SU-DHL-6 (cell line): ENCODE results near the gene MGME1.

Experiments used
- H2AFZ ChIP-seq: fragments of 200-600 bp; sonication (generic); 2 replicates; pipeline ENCODE4 v1.6.1; 2014; ENCODE audit warnings: low read depth, mild to moderate bottlenecking, moderate library complexity, mixed read lengths, antibody characterized with exemption, low read length; ENCODE audit not compliant: severe bottlenecking
- H3F3A ChIP-seq: fragments of 200-600 bp; shearing (Covaris generic); 2 replicates; pipeline ENCODE4 v1.6.0; 2016; ENCODE audit warnings: antibody characterized with exemption, mild to moderate bottlenecking; ENCODE audit not compliant: insufficient read depth
- H3K27ac ChIP-seq: fragments of 200-600 bp; sonication (generic); 2 replicates; pipeline ENCODE4 v1.5.1; 2016; ENCODE audit warnings: low read depth, mild to moderate bottlenecking, low read length, moderate library complexity, mixed read lengths
- H3K27me3 ChIP-seq: fragments of 200-600 bp; sonication (generic), shearing (Covaris generic); 2 replicates; pipeline ENCODE4 v1.6.0; 2014; ENCODE audit warnings: mild to moderate bottlenecking, low read length
- H3K36me3 ChIP-seq: fragments of 200-600 bp; sonication (generic); 2 replicates; pipeline ENCODE4 v1.6.1; 2014; ENCODE audit warnings: mild to moderate bottlenecking, low read length, mixed read lengths
- H3K4me2 ChIP-seq: fragments of 300-600, 200-600 bp; shearing (Covaris generic), sonication (generic); 2 replicates; pipeline ENCODE4 v1.6.0; 2014; ENCODE audit warnings: low read length, low read depth, mild to moderate bottlenecking; ENCODE audit not compliant: poor library complexity, severe bottlenecking
- H3K4me3 ChIP-seq: fragments of 200-600 bp; sonication (generic); 2 replicates; pipeline ENCODE4 v1.5.1; 2014; ENCODE audit warnings: antibody characterized with exemption, low read length, mild to moderate bottlenecking, mixed read lengths; ENCODE audit not compliant: insufficient read depth, poor library complexity, severe bottlenecking
- H3K79me2 ChIP-seq: fragments of 200-600 bp; sonication (generic); 2 replicates; pipeline ENCODE4 v1.6.1; 2014; ENCODE audit warnings: mild to moderate bottlenecking, low read length, moderate library complexity; ENCODE audit not compliant: insufficient read depth
- H3K9ac ChIP-seq: fragments of 200-600 bp; sonication (generic); 2 replicates; pipeline ENCODE4 v1.7.0; 2014; ENCODE audit warnings: mild to moderate bottlenecking, low read length
- H3K9me2 ChIP-seq: fragments of 200-600 bp; sonication (generic); replicated peaks from 2 replicates; pipeline ENCODE4 v1.6.1; 2014; ENCODE audit warnings: low read length; ENCODE audit not compliant: insufficient read depth
- H3K9me3 ChIP-seq: fragments of 200-600 bp; sonication (generic); 2 replicates; pipeline ENCODE4 v1.6.1; 2014; ENCODE audit warnings: low read length, mixed read lengths; ENCODE audit not compliant: insufficient read depth
- H4K20me1 ChIP-seq: fragments of 200-600 bp; sonication (generic); 2 replicates; pipeline ENCODE4 v1.6.1; 2014; ENCODE audit warnings: low read depth, mild to moderate bottlenecking, antibody characterized with exemption, low read length, moderate library complexity, mixed read lengths
- EZH2phosphoT487 ChIP-seq: fragments of 200-600 bp; sonication (generic), shearing (Covaris generic); conservative IDR thresholded peaks from 2 replicates; pipeline ENCODE4 v1.6.1; 2018; ENCODE audit warnings: mild to moderate bottlenecking, antibody characterized with exemption, low read length, moderate library complexity, mixed read lengths
- TF ChIP-seq, protein P1 (sequence below): fragments of 200-600 bp; sonication (generic); IDR thresholded peaks from one replicate; pipeline ENCODE4 v1.5.1; 2017; ENCODE audit warnings: antibody characterized with exemption, mild to moderate bottlenecking, low read length, moderate library complexity; ENCODE audit not compliant: insufficient read depth, poor library complexity, severe bottlenecking

MGME1 gene

DNA sequence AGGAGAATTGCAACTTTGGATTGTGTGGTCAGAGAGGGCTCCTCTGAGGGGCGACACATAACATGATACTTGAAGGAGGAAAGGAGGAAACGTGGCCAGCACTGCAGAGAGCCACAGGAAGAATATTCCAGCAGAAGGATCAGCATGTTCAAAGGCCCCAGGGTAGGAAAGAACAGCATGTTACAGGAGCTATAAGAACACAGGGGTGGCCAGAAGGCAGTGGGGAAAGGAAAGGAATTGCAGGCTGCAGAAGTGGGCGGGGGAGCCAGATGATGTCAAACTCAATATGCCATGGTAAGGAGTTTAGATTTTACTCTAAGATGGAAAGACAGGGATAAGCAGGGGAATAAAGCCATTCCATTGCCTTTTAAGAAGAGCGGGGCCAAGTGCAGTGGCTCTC lies 30.7 kb downstream of the MGME1 start:
- no peaks in the 10 kb centered on the region for H3K9me3 ChIP-seq
- no peaks in the 10 kb centered on the region for H3K9me2 ChIP-seq
- no peaks in the 10 kb centered on the region for H3K27me3 ChIP-seq
- no peak overlapping the region for H3K4me2 ChIP-seq
- H2AFZ ChIP-seq: no peak overlapping the region
- no peak overlapping the region for H3K9ac ChIP-seq
- no peak overlapping the region for H3K27ac ChIP-seq
- no peak overlapping the region for H3K4me3 ChIP-seq
- H4K20me1 ChIP-seq: no peaks in the 10 kb centered on the region
- TF ChIP-seq EZH2phosphoT487: no peak
- TF ChIP-seq, protein P1, sequence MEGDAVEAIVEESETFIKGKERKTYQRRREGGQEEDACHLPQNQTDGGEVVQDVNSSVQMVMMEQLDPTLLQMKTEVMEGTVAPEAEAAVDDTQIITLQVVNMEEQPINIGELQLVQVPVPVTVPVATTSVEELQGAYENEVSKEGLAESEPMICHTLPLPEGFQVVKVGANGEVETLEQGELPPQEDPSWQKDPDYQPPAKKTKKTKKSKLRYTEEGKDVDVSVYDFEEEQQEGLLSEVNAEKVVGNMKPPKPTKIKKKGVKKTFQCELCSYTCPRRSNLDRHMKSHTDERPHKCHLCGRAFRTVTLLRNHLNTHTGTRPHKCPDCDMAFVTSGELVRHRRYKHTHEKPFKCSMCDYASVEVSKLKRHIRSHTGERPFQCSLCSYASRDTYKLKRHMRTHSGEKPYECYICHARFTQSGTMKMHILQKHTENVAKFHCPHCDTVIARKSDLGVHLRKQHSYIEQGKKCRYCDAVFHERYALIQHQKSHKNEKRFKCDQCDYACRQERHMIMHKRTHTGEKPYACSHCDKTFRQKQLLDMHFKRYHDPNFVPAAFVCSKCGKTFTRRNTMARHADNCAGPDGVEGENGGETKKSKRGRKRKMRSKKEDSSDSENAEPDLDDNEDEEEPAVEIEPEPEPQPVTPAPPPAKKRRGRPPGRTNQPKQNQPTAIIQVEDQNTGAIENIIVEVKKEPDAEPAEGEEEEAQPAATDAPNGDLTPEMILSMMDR: no peak
- no peaks in the 10 kb centered on the region for H3K36me3 ChIP-seq
- H3F3A ChIP-seq: no peaks in the 10 kb centered on the region
- H3K79me2 ChIP-seq: no peaks in the 10 kb centered on the region

GRCh38 chr20:18001131-18001921 lies 32.5 kb downstream of the MGME1 start:
- H3K79me2 ChIP-seq: no peaks in the 10 kb centered on the region
- H3K9me2 ChIP-seq: no peaks in the 10 kb centered on the region
- H3K9me3 ChIP-seq: no peaks in the 10 kb centered on the region
- H3K27ac ChIP-seq: no peak overlapping the region
- no peak overlapping the region for H3K9ac ChIP-seq
- H4K20me1 ChIP-seq: no peaks in the 10 kb centered on the region
- no peaks in the 10 kb centered on the region for H3K36me3 ChIP-seq
- no peaks in the 10 kb centered on the region for H3F3A ChIP-seq
- TF ChIP-seq, protein P1: no peak
- no peaks in the 10 kb centered on the region for H3K27me3 ChIP-seq
- H3K4me3 ChIP-seq: no peak overlapping the region
- no peak overlapping the region for H3K4me2 ChIP-seq
- no peak overlapping the region for H2AFZ ChIP-seq

- no peak overlapping the region for H3K4me2 ChIP-seq
Measured at GRCh38 chr20:18003897-18004296, 35.1 kb downstream of the MGME1 start.

More at GRCh38 chr20:18003897-18004296, 35.1 kb downstream of the MGME1 start:
- H3K4me3 ChIP-seq: no peak overlapping the region
- no peak overlapping the region for H3K9ac ChIP-seq
- H3K79me2 ChIP-seq: no peaks in the 10 kb centered on the region
- H3K9me2 ChIP-seq: no peaks in the 10 kb centered on the region
- H4K20me1 ChIP-seq: no peaks in the 10 kb centered on the region
- H3K36me3 ChIP-seq: no peaks in the 10 kb centered on the region
- H3F3A ChIP-seq: no peaks in the 10 kb centered on the region
- no peak for TF ChIP-seq EZH2phosphoT487
- TF ChIP-seq, protein P1: no peak
- no peaks in the 10 kb centered on the region for H3K27me3 ChIP-seq
- no peak overlapping the region for H2AFZ ChIP-seq
- no peak overlapping the region for H3K27ac ChIP-seq
- H3K9me3 ChIP-seq: no peaks in the 10 kb centered on the region
